GM13976 (cell line): ENCODE results near the gene RCCD1.

ENCODE experiments used
- DNase-seq: peaks from one replicate; pipeline ENCODE4 v3.0.0; 2012; ENCODE audit warnings: low spot score
- CTCF ChIP-seq: IDR thresholded peaks from 2 replicates; pipeline ENCODE4 v1.5.1; 2012; ENCODE audit warnings: borderline replicate concordance, mild to moderate bottlenecking; ENCODE audit not compliant: insufficient read depth; ENCODE audit errors: extremely low read depth, missing control alignments, control extremely low read depth
- in situ Hi-C: fragments of 300-500 bp; cut with MboI; formaldehyde crosslinking; loops from one replicate; pipeline ENCODE4 v1.12.0; 2022; ENCODE audit warnings: low sequenced_read_pairs, mixed read lengths, inconsistent platforms; ENCODE audit not compliant: unreplicated experiment

RCCD1 gene

GRCh38 chr15:90990446-90990845, 35.8 kb downstream of the RCCD1 start:
- no peak for DNase-seq
- no peak for TF ChIP-seq CTCF
- in situ Hi-C loops: no loop called here

GRCh38 chr15:90991587-90992285, 37.1 kb downstream of the RCCD1 start:
- no peak for TF ChIP-seq CTCF
- DNase-seq: no peak
- in situ Hi-C loops: no loop called here

- no peak for TF ChIP-seq CTCF
- peak; percentile 48 for DNase-seq
- in situ Hi-C loops: no loop called here
Observed at GRCh38 chr15:90994059-90994416, 39.4 kb downstream of the RCCD1 start.

GRCh38 chr15:90994417-90995311, 40.0 kb downstream of the RCCD1 start, which contains the start of gene PRC1:
Gene PRC1 (minus strand): TSS chr15:90994535. CDS start chr15:90994417, 118 bp downstream.
- DNase-seq: peak; percentile 100
- no peak for TF ChIP-seq CTCF
- in situ Hi-C loops: no loop called here

GRCh38 chr15:90998737-90999136, 44.1 kb downstream of the RCCD1 start:
- no peak for DNase-seq
- TF ChIP-seq CTCF: no peak
- in situ Hi-C loops: no loop called here

- no peak for DNase-seq
- in situ Hi-C loops: no loop called here
- no peak for TF ChIP-seq CTCF
Observed at GRCh38 chr15:91001209-91001608, 46.5 kb downstream of the RCCD1 start.
